NCI-H1436 treated with DMSO at 0.1 percent for 48 hours (cell line): Measurements from ENCODE around the gene EAPP.
"Not testable (repeated sequence)": the region's sequence is repeated elsewhere in the genome, so short reads cannot be mapped to it uniquely, and the experiment has no call there.

Experiments used
- DNase-seq: peaks from one replicate; lab custom pipeline; 2025; lab: John Stamatoyannopoulos, UW

The EAPP gene

DNA sequence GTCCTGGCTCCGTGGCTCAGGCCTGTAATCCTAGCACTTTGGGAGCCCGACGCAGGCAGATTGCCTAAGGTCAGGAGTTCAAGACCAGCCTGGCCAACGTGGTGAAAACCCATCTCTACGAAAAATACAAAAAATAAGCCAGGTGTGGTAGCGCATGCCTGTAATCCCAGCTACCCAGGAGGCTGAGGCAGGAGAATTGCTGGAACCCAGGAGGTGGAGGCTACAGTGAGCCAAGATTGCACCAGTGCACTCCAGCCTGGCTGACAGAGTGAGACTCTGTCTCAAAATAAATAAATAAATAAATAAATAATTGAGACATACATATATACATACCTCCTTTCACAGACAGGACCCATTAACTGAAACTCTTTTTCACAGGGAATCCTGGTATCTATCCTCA, 1.4 kb downstream of the EAPP start:
- DNase-seq: not testable (repeated sequence)

DNA sequence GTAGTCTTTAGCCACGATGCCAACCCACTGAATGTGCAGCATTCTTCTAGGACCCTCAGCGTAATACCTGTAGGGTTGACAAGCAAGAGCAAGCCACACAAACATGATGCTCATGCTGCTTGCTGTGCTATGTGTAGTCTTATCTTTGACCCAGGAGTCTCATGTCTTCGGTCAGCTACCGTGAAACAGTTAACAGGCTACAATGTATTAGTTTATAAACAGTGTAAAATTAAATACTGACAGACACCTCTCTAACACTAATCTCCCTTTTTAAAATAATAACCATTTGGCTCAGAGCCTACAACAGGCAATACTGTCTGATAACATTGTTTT, 1.9 kb downstream of the EAPP start:
- DNase-seq: no peak

DNA sequence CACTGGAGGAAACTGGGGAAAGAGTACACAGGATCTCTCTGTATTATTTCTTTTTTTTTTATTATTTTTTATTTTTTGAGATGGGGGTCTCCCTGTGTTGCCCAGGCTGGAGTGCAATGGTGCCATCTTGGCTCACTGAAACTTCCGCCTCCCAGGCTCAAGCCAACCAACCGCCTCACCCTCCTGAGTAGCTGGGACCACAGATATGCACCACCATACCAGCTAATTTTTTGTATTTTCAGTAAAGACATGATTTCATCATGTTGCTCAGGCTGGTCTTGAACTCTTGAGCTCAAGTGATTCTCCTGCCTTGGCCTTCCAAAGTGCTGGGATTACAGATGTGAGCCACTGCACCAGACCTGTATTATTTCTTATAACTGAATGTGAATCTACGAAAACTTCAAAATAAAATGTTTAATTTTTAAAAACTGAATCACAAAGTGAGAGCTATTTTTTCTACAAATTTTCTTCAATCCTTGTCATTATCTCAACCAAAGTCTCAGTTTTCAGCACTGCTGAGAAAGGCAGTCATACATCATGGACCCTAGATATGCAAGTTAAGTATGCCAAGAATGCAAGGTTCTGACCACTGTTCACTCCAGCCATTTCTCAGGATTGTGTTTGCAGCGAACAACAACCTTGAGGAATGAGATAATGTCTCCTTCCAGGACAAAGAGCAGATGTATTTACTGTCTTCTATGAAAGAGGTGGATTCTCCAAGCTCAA, 2.4 kb downstream of the EAPP start:
- no peak for DNase-seq

DNA sequence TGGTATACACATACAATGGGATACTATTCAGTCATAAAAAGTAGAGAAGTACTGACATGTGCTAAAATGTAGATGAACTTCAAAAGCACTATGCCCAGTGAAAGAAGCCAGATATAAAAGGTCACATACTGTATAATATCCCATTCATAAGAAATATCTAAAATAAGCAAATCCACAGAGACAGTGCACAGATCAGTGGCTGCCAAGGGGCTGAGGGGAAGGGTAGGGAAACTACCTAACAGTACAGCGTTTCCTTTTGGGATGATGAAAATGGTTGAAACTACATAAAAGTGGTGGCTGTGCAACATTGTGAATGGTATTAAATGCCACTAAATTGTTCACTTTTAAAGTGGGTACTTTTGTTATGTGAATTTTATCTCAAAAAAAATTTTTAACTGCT, 11.9 kb downstream of the EAPP start:
- DNase-seq: no peak

DNA sequence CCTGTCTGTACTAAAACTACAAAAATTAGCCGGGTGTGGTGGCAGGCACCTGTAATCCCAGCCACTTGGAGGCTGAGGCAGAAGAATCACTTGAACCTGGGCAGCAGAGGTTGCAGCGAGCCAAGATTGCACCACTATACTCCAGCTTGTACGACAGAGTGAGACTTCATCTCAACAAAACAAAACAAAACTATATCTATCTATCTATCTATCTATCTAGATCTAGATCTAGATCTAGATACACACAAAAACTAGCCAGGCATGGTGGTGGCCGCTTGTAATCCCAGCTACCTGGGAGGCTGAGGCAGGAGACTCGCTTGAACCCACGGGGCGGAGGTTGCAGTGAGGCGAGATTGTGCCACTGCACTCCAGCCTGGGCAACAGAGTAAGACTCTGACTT, 15.3 kb downstream of the EAPP start:
- DNase-seq: not testable (repeated sequence)

DNA sequence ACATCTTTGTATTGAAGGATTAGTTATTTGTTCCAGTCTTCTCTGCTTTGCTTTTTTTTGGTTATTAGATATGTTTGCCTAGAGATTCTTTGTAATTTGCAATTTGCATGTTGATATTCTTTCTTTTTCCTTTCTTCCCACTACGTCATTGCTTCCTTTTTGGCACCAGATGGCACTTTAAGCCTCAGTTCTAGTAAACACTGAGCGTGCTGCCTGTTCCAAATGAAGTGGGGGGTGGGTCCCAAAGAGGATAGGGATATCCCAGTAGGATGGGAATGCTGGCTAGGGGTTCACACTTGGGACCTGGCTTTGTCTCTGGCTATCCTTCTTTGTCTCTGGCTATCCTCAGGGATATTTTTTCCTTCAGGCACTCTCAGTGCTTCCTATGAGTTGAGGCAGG, 17.0 kb downstream of the EAPP start:
- no peak for DNase-seq

DNA sequence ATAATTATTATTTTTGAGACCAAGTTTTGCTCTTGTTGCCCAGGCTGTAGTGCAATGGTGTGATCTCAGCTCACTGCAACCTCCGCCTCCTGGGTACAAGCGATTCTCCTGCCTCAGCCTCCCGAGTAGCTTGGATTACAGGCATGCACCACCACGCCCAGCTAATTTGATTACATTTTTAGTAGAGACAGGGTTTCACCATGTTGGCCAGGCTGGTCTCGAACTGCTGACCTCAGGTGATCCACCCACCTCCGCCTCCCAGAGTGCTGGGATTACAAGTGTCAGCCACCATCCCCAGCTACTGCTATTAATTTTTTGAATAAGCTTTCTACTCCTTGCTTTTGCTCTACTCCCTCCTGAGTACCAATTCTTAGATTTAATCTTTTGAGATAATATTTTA, 18.4 kb downstream of the EAPP start:
- DNase-seq: not testable (repeated sequence)

DNA sequence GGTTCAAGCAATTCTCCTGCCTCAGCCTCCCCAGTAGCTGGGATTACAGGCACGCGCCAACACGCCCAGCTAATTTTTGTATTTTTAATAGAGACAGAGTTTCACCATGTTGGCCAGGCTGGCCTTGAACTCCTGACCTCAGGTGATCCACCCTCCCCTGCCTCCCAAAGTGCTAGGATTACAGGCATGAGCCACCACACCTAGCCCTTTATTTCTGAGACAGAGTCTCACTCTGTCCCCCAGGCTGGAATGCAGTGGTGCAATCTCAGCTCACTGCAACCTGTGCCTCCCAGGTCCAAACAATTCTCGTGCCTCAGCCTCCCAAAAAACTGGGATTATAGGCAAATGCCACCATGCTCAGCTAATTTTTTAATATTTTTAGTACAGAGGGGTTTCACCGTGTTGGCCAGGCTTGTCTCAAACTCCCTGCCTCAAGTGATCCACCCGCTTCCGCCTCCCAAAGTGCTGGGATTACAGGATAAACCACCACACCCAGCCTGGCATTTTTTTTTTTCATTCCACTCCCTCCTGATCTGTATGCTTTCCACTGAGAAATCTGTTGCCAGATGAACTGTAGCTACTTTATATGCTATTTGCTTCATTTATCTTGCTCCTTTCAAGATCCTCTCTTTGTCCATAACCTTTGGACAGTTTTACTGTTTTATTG, 19.1 kb downstream of the EAPP start:
- DNase-seq: not testable (repeated sequence)

DNA sequence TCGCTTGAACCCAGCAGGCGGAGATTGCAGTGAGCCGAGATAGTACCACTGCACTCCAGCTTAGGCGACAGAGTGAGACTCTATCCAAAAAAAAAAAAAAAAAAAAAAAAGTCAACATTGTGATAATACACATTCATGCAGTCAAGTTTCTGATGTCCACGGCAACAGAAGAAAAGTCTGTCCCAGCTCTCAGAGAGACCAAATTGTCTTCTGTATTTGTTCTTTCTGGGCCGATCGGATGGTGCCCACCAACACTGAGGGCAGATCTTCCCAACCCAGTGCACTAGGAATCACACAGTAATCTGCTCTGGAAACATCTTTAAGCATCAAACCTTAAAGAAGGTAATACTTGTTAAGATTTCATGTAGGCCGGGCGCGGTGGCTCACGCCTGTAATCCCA, 31.6 kb downstream of the EAPP start:
- DNase-seq: no peak

DNA sequence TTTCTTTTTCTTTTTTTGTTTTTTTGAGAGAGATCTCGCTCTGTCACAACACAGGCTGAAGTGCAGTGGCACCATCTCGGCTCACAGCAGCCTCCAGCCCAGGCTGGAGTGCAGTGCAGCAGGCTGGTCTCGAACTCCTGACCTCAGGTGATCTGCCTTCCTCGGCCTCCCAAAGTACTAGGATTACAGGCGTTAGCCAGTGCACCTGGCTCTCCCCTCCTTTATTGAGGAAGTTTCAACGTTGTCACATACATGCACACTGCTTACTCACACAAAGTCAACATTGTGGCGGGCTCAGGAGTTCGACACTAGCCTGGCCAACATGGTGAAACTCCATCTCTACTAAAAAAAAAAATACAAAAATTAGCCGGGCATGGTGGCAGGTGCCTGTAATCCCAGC, 32.0 kb downstream of the EAPP start:
- DNase-seq: no peak

DNA sequence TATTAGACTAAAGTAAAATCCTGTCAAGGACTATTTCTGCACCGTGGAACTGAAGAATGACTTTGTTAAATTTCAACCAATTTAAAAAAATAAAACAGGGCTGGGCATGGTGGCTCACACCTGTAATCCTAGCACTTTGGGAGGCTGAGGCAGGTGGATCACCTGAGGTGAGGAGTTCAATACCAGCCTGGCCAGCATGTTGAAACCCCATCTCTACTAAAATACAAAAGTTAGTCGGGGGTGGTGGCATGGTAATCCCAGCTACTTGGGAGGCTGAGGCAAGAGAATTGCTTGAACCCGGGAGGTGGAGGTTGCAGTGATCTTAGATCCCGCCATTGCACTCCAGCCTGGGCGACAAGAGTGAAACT, 34.4 kb downstream of the EAPP start:
- DNase-seq: not testable (repeated sequence)

DNA sequence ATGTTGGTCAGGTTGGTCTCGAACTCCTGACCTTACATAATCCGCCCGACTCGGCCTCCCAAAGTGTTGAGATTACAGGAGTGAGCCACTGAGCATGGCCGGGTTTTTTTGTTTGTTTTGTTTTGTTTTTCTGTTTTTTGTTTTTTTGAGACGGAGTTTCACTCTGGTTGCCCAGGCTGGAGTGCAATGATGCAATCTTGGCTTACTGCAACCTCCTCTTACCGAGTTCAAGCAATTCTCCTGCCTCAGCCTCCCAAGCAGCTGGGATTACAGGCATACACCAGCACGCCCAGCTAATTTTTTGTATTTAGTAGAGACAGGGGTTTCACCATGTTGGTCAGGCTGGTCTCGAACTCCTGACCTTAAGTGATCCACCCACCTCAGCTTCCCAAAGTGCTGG, 35.5 kb downstream of the EAPP start:
- DNase-seq: not testable (repeated sequence)

DNA sequence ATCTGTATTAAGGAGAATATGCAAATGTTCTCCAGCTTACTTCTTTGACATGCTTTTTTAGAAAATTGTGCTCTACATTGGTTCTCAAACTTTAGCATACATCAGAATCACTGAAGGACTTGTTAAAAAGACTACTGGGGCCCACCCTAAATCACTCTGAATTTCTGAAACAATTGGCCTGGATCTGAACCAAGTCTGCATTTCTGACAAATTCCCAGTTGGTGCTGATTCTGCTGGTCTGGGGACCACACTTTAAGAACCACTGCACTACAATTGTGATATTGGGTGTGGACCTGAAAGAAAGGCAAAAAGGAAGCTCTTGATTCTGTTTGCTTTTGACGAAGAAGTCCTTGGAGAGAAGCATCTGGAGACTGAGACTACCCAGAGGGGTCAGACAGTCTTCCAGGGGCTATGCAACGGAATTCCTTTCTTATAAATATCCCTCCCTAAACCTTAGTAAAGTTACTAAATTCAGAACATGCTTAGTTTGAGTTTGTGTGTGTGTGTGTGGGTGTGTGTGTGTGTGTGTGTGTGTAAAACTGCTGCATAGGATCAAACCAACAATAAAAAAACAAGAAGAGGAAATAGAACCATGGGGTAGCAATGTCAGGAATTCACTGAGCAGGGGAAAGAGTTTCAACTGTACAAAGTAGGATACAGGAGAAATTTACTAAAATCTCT, 36.8 kb downstream of the EAPP start:
- no peak for DNase-seq

DNA sequence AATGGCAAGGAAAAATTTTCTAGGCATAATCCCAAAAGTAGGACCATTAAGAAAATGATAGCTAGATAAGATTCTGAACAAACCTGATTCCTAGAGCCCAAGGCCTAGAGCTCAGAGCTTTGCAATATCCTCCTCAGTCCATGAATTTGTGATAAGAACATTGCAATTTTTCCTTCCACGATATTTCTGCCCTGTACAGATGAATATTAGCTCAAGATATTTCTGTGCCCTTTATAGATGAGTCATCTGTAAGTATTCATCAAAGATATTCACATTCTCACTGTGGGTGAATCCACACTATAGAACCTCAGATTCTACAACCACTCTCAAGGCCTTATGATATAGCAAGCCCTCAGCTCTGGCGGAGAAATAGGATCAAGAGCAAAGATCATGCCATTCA, 37.5 kb downstream of the EAPP start:
- DNase-seq: no peak

DNA sequence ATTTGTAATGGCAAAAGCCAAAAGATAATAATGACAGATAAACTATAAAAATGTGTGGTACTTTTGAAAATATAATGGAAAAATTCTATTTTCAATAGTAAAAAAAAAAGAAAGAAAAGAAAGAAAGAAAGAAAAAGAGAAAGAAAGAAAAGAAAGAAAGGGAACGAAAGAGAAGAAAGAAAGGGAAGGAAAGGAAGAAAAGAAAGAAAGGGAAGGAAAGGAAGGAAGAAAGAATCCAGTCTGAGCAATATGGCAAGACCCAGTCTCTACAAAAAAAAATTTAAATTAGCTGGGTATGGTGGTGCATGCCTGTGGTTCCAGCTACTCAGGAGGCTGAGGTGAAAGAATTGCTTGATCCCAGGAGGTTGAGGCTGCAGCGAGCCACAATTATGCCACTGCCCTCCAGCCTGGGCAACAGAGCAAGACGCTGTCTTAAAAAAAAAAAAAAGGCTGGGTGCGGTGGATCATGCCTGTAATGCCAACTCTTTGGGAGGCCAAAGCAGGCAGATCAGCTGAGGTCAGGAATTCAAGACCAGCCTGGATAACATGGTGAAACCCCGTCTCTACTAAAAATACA, 38.4 kb downstream of the EAPP start:
- DNase-seq: no peak

DNA sequence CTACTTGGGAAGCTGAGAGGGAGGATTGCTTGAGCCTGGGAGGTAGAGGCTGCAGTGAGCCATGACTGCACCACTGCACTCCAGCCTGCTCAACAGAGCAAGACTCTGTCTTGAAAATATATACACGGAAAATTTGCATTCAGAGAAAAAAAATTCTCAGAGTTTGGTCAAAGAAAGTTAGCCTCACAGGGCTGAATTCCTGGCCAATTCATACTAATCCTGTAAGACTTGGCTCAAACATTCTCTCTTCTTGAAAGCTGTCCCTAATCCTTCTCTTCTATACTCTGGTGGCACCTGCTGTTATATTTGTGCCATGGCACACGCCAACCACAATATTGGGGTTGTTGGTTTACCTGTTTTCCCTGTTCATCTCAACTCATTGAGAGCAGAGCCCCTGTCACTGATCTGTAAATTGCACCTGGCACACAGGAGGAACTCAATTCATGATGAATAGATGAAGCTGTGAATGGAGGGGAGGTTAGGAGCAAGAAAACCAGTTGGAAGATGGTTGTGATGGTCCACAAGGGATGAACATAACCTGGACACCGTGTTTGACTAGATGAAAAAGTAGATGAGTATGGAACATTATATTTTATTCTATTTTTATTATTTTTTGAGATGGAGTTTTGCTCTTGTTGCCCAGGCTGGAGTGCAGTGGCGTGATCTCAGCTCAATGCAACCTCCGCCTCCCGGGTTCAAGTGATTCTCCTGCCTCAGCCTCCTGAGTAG, 40.7 kb downstream of the EAPP start:
- no peak for DNase-seq

DNA sequence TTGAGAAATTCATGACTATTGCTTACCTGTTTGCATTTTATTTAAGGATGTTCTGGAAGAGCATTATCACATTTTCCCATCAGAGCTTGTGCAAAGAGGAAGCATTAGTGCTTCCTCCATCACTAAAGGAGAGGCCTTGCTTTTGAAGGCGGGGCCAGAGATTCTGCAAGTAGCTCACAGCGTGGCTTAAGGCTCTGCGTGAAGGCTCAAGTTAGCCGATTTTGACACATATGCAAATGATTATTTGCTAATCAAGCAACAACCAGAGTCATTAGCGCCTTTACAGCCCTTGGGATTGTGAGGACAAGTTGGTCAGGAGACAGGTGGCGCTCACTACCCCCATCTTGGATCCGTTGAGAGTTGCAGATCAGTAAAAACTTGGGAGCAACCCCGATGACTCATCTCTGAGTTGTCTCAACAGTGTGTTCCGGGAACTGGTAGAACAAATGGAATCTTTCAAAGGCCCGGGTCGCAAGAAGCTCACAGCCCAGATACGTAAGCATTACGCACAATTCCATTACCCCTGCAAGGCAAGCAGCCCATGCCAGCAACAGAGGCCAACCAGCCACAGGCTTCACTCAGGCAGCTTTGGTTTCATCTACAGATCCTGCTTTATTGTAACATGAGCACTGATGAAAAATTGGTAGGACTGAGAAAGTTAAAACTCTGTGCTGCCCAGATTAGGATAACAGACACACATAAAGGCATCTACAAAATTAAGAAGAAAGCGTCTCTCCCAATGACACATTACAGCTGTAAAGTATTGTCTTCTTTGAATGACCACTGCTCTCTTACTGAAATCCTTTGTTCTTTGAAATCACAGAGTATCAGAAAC, 42.6 kb downstream of the EAPP start:
- DNase-seq: no peak

DNA sequence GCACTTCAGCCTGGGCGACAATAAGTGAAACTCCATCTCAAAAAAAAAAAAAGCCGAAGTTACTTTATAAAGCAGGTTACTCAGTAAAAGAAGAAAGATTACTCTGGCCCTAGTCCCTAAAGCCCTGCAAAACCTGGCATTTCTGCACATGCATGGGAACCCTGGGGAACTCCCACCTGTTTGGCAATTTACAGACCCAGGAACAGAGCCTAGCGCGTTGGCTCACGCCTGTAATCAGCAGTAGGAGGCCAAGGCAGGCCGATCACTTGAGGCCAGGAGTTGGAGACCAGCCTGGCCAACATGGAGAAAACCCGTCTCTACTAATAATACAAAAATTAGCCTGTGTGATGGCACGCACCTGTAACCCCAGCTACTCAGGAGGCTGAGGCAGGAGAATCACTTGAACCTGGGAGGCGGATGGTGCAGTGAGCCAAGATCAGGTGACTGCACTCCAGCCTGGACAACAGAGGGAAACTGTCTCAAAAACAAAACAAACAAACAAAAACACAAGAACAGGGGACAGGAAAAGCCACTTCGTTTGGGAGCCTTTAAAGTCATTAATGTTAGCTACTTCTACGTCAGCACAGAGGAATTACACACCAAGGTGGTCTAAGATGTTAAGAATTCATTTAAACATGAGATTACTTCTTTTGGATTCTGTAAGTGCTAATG, 43.4 kb downstream of the EAPP start:
- no peak for DNase-seq

DNA sequence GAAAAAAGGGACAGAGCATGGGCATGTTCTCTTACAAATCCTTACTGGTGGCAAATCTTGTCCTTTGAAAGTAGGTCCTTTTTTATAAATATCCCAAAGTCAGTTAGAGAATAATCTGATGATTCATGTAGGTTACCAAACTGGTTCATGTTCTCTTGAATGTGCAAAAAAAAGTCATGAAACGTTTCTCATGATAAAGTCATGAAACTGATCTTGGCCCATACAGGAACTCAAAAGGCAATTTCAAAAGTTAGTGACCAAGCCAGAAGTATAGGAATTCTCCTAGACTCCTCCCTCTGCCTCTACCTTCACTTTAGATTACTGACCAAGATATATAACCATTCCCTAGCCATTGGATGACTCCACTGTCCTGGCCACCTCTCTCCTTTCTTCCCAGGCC, 50.2 kb downstream of the EAPP start:
- no peak for DNase-seq

DNA sequence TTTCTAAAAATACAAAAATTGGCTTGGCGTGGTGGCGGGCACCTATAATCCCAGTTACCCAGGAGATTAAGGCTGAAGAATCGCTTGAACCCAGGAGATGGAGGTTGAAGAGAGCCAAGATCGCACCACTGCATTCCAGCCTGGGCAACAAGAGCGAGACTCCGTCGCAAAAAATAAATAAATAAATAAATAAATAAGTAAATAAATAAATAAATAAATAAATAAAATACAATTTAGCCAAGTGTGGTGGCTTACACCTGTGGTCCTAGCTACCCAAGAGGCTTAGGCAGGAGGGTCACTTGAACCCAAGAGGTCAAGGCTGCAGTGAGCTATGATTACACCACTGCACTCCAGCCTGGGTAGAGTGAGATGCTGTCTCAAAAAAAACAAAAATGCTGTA, 51.0 kb downstream of the EAPP start:
- no peak for DNase-seq

DNA sequence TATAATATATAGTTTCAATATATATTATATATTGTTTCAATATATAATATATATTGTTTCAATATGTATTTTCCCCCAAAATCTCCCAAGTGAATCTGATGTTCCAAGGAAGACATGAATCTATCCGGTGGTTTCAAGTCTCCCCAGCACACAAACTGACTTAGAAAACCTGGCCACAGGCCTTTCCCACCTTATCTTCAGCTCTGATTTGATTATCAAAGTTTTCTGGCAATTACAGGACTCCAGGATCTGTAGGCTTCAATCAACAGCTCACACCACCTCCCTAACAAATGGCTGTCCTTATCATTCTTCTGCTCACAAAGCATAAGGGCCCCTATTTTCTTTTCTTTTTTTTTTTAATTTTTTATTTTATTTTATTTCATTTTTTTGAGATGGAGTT, 54.8 kb downstream of the EAPP start:
- DNase-seq: no peak
